Activated CD8-positive, alpha-beta memory T cell treated with anti-CD3 and anti-CD28 coated beads, Interleukin-2, amount 50 U/mL, for 1 hour (primary cell): Measurements from ENCODE around the gene NEURL1.
"Not testable (repeated sequence)": the region's sequence is repeated elsewhere in the genome, so short reads cannot be mapped to it uniquely, and the experiment has no call there.

Experiments
- DNase-seq: peaks from one replicate; pipeline ENCODE4 v3.0.0-alpha.2; 2020; ENCODE audit errors: extremely low read depth

Gene NEURL1

GRCh38 chr10:103514244-103514643 is 20.7 kb downstream of the NEURL1 start:
- no peak for DNase-seq

GRCh38 chr10:103517234-103518085 is 24.0 kb downstream of the NEURL1 start:
- no peak for DNase-seq

- DNase-seq, result no peak
These were observed 26.3 kb downstream of the NEURL1 start for GRCh38 chr10:103519798-103520197.

DNA sequence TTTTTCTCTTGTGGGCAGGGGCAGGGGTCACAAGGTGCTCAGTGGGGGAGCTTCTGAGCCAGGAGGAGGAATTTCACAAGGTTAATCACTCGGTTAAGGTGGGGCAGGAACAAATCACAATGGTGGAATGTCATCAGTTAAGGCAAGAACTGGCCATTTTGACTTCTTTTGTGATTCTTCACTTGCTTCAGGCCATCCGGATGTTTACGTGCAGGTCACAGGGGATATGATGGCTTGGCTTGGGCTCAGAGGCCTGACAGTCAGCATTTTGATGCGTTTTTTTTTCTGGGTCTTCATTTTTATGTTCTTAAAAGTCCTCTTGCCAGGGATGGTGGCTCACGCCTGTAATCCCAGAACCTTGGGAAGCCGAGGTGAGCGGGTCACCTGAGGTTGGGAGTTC is 28.5 kb downstream of the NEURL1 start:
- not testable (repeated sequence) for DNase-seq

GRCh38 chr10:103523683-103524082 is 30.2 kb downstream of the NEURL1 start:
- no peak for DNase-seq

DNA sequence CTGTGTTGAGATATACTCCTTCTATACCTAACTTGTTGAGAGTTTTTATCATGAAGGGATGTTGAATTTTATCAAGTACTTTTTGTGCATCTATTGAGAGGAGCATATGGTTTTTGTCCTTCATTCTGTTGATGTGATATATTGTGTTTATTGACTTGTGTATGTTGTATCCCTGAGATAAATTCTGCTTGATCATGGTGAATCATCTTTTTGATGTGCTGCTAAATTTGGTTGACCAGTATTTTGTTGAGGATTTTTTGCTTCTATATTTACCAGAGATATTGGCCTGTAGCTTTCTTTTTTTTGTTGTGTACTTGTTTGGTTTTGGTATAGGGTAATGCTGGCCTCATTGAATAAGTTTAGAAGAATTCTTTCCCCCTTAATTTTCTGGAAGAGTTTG is 32.4 kb downstream of the NEURL1 start:
- DNase-seq, result no peak

- not testable (repeated sequence) for DNase-seq
These were observed 34.0 kb downstream of the NEURL1 start for GRCh38 chr10:103527476-103527875.

GRCh38 chr10:103528549-103528948 is 35.0 kb downstream of the NEURL1 start:
- no peak for DNase-seq

GRCh38 chr10:103529539-103529938 is 36.0 kb downstream of the NEURL1 start:
- no peak for DNase-seq

- no peak for DNase-seq
These were observed 40.3 kb downstream of the NEURL1 start for GRCh38 chr10:103533827-103534226.

DNA sequence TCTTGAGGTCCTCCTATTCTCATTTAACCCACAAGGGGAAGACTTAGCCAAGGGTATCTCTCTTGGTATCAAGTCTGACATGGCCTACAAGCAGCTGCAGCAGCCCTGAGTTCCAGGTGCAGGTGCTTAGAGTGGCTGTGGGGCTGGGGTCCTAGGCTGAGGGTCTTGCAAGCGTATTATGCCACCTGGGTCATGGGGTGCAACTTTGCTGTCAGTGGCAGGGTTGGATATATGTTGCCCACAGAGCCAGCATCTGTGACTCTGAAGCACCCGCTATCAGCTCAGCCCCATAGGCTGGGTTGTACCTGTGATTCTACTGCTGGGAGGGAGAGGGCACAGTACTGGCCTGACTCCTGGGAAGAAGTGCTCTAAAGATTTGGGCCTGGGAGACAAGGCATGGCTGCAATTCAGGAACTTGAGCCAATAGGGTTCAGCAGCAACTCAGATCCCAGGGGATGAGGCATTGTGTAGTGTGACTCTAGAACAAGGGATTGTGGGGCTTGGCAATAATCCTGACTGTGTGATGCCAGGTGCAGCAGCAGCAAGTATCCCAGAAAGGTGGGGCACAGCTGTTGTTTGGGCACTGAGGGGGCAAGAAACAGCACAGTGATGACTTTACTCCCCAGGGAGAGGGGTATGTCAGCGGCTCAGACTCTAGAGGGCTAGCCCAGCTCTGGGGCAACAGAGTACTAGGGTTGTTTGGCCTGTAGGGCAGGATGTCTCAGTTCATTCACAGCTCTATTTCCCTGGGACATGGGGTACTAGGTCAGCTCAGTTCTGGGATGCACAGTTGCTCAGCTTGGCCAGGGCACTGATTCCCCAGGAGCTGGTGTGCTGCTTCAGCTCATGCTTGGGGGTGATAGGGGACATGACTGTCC is 41.4 kb downstream of the NEURL1 start:
- no peak for DNase-seq

DNA sequence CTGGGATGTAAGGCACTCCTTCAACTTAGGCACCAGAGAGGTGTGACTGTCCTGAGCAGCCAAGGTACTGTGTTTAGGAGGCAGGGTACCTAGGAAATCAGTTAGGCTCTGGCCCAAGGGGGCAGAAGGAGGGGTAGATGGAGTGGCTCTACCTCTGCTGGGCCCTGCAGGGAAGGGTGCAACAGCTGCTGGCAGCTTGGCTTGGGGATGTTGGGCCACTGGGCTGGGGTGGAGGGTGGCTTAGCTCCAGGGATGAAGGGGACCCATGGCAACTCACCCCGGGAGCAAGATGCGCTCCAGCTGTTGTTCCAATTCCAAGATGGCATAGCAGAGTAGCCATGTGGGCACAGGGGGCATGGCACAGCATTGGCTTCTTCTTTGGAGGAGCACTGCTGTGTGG is 42.1 kb downstream of the NEURL1 start:
- DNase-seq, result no peak

GRCh38 chr10:103539751-103540150 is 46.2 kb downstream of the NEURL1 start:
- DNase-seq, result no peak

DNA sequence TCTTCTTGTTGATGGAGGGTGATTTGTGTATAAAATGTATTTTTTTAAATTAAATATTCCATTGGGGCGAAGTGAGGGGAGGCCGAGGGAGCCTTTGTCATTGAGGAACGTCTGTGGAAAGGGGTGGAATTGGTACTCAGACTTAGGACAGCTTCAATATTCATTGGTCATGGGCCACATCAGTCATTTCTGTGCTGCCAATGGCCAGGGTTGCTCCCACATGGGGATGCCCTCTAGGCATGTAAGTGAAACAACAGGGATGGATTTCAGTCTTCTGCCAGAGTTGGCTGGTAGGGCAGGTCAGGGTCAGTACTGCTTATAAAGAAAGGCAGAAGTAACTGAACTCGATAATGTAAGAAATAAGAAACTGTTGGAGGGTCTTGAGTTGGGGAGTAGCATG is 47.2 kb downstream of the NEURL1 start:
- DNase-seq, result no peak

DNA sequence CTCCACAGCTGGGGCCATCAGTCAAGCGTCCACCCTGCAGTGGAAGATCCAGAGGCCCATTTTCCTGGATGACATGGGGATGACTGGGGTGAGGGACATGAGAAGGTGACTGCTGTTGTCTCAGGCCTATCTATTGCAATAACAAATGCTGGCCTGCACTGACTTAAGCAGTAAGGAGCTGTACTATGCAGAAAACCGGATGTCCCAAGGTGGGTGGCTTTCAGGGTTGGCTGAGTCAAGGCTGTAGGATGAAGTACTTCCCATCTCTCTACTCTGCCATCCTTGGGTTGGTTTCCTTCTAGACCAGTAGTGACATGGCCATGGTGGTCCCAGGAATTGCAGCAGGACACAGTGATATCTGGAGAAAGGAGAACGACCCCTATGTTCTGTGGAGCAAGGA is 48.1 kb downstream of the NEURL1 start:
- no peak for DNase-seq

- no peak for DNase-seq
These were observed 49.5 kb downstream of the NEURL1 start for GRCh38 chr10:103542764-103543616.

DNA sequence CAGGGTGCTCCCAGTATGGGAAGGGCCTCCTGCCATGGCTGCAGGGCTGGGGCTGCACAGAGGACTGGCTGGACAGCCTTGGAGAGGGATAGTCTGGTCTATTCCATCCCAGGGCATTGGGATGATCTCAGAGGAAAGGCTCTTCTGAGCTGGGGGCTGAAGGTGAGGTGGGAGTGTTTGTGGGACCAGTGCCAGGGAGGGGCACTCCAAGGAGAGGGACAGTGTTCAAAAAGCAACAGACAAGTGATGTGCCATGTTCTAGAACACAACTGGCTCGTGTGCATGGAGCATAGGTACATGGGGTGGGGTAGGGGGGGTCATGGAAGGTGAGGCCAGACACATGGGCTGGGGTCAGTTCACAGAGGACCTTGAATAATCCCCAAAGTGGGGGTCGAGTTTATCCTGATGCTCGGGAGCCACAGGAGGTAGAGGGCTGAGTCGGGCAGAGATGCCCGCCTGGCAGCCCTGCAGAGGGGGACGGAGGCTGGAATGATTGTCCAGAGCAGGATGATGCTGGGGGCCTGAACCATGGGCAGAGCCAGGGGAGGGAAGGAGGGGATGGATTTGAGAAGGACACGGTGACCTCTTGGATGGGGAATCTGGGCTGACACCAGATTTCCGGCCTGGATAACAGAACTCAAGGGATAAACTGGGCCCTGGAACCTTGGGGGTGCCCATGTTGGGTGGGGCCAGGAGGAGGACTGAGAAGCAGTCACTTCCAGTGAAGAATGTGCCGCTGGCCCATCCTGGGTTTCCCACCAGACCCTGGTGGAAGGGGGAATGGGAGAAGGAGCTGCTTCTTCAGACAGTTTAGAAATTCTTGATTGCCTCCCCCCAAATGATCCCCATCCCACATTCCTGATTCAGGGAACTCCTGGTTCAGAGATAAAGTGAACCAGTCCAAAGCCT is 50.4 kb downstream of the NEURL1 start:
- DNase-seq, result no peak

DNA sequence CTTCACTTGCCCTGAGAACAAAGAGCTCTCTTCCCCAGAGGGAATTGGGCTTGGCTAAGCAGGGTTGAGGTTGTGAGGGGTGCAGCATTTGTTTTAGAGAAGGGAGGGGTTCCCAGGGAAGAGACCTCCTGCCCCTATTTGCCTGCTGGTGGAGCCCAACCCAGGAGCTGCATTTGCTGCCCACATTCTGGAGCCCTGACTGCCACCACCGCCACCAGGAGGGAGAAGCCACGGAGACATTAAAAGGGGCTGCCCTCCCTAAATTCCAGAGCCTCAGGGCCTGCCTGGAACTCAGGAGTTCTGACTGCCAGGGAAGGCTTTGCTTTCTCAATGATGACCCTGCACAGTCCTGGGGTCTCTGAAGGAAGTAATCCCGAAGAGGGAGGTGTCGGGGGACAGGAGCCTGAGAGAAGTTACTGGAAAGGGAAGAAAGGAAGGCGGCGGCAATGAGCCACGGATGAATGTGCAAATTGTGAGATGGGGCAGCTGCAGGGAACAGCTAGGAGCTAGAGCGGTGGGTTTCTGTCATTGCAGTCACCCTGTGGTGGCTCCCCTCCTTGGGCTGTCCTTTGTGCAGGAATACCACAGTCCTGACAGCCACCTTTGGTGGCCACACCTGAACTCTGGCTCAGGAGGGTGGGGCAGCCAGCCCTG is 51.3 kb downstream of the NEURL1 start:
- no peak for DNase-seq

GRCh38 chr10:103545366-103545765 is 51.9 kb downstream of the NEURL1 start:
- no peak for DNase-seq

- DNase-seq, result no peak
These were observed 52.3 kb downstream of the NEURL1 start for GRCh38 chr10:103545771-103546281.
